Stimulated activated naive CD8-positive, alpha-beta T cell treated with anti-CD3 and anti-CD28 coated beads, Interleukin-15, Interleukin-2, amounts not matched to agents 100 U/mL and 50 U/mL, for 24 hours (primary cell): ENCODE measurements around the gene HIP1R.
"Not testable (repeated sequence)": the region's sequence is repeated elsewhere in the genome, so short reads cannot be mapped to it uniquely, and the experiment has no call there.

Source experiments
- ATAC-seq: fragments of 150-1000 bp; cut with Tn5 transposase; one replicate; pipeline ENCODE4 v1.10.0; 2021
- DNase-seq: peaks from one replicate; pipeline ENCODE4 v3.0.0; 2021

Gene HIP1R

DNA sequence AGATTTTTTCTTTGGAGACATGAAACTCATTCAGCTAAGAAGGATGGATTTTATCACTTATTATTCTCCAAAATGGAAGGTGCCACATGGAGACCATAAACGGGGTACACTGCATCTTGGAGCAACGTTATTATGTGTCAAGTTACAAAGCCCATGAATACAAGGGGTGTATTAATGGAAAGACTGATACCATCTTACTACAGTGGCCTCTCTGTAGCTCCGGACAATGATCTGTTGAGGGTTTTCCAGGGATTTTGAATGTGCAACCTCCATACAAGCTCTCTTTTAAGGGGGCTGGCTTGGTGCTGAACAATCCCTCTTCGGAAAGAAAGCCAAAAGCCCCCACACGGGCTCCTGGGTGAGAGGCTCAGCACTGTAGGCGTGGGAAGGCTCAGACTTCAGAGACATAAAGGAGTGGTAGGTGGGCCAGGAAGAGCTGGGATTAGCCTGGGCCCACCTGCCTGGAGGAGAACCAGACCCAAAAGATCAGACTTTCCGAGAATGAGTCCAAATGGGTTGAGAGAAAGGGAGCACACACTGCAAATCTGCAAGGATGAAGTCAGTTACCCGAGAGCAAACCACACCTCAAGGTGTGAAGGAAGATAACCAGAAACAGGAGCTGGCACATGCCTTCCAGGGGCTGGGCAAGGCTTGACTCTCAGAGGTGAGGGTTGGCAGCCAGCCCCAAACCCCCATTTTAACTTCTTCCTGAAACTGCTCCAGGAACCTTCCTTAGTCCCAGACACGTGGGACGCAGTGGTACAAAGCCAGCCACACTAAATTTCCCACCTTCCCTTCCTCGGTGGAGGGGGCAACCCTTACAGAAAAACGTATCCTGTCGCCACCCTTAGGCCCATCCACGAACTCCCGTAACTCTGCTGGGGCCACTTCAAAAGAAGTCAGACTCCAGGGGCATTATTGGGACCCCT lies 59.2 kb downstream of the HIP1R start:
- no peak for ATAC-seq
- DNase-seq = peak; percentile 44

DNA sequence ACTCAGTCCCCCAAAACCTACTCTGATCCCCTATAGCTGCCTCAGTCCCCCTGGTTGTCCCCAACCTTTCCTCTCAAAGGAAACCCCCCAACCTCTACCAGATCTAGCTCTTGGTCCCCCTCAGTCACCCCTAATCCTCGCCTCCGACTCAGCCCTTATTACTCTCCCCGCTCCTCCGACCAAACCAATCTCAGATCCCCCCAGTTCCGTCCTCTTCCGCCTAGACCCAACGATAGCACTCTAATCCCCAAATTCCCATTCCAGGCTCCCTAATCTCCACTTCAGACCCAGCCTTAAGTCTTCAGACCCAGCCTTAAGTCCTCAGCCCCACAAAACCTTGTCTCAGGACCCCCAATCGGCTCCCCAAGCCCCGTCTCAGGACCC lies 60.1 kb downstream of the HIP1R start:
- DNase-seq (no peak), ATAC-seq (no peak)

- peak; percentile 65 for ATAC-seq
Observed at GRCh38 chr12:122895704-122896636, 60.7 kb downstream of the HIP1R start, which contains the start of gene VPS37B. TSS of gene VPS37B (minus strand) at chr12:122896124. CDS start at chr12:122896062, 62 bp downstream.

GRCh38 chr12:122896662-122897061 lies 61.4 kb downstream of the HIP1R start:
- no peak for ATAC-seq
- no peak for DNase-seq

More at GRCh38 chr12:122895704-122896636, 60.7 kb downstream of the HIP1R start, which contains the start of gene VPS37B:
- DNase-seq = peak; percentile 92

DNA sequence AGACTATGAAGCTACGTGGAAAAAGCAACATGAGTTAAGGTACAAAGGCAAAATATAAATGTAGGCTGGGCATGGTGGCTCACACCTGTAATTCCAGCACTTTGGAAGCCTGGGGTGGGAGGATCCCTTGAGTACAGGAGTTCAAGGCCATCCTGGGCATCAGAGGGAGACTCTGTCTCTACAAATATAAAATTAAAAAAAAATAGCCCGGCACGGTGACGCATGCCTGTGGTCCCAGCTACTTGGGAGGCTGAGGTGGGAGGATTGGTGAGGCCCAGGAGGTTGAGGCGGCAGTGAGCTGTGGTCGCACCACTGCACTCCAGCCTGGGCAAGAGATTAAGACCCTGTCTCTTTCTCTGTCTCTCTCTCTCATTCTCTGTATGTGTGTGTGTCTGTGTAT lies 64.6 kb downstream of the HIP1R start:
- ATAC-seq (no peak), DNase-seq (no peak)

- DNase-seq = no peak
- ATAC-seq = no peak
Observed at GRCh38 chr12:122902854-122903692, 67.8 kb downstream of the HIP1R start.

- ATAC-seq = no peak
- DNase-seq = no peak
Observed at GRCh38 chr12:122903693-122904034, 68.4 kb downstream of the HIP1R start.

- not testable (repeated sequence) for ATAC-seq
Observed at GRCh38 chr12:122905258-122905657, 70.0 kb downstream of the HIP1R start.

DNA sequence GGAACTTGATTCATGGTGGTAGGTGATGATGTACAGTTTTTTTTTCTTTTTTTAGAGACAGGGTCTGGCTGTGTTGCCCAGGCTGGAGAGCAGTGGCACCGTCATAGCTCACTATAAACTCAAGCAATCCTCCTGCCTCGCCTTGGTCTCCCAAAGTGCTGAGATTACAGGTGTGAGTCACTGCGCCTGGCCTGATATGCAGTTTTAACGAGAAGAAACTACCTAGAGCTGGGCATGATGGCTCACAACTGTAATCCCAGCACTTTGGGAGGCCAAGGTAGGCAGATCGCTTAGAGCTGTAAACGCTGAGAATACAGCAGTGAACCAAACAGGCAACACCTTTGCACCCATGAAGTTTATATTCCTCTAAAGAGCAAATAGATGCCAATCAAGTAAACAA lies 73.7 kb downstream of the HIP1R start:
- ATAC-seq (no peak), DNase-seq (no peak)

More at GRCh38 chr12:122905258-122905657, 70.0 kb downstream of the HIP1R start:
- DNase-seq = not testable (repeated sequence)

GRCh38 chr12:122909442-122910288 lies 74.4 kb downstream of the HIP1R start:
- ATAC-seq = no peak
- no peak for DNase-seq
